H1 (cell line): ENCODE data around the gene DKK1. TPM values are rescaled to one million over a fixed set of nuclear protein-coding genes. Genes with fewer than 3 reads are reported as not detected.

ENCODE experiments used
- CTCF ChIA-PET: fragments of 300-600 bp; sonication (Branson Sonifier 250); formaldehyde crosslinking; loops from one replicate; lab custom pipeline; 2021; ENCODE audit not compliant: partially characterized antibody; lab: Charles Lee
- POLR2A ChIA-PET: fragments of 300-600 bp; sonication (Branson Sonifier 250); formaldehyde crosslinking; loops from one replicate; lab custom pipeline; 2021; ENCODE audit warnings: inconsistent platforms; ENCODE audit not compliant: partially characterized antibody; lab: Charles Lee
- DNase-seq, 2 experiments: peaks; one replicate each; pipeline versions ENCODE4 v3.0.0 to v3.0.0-alpha.2; 2010 to 2022; ENCODE audit warnings: low spot score in 2 of 2, low read depth in 1 of 2, mixed read lengths in 1 of 2
- FAIRE-seq: peaks from 2 replicates; lab custom pipeline; 2011; peaks lifted over from hg19 to GRCh38; lab: Jason Lieb, UNC
- H2AFZ ChIP-seq: 2 replicates; pipeline ENCODE4 v1.8.1; 2012; ENCODE audit warnings: low read length, inconsistent platforms
- H2AK5ac ChIP-seq: 2 replicates; pipeline ENCODE4 v1.6.1; 2013; ENCODE audit warnings: low read depth, low read length
- H2BK120ac ChIP-seq: replicated peaks from 2 replicates; pipeline ENCODE3; 2013; ENCODE audit warnings: low read depth, low read length, inconsistent platforms
- H2BK12ac ChIP-seq: 2 replicates; pipeline ENCODE4 v1.6.1; 2013; ENCODE audit warnings: low read depth, low read length
- H2BK15ac ChIP-seq: 2 replicates; pipeline ENCODE4 v1.6.1; 2013; ENCODE audit warnings: low read length
- H2BK20ac ChIP-seq: 2 replicates; pipeline ENCODE4 v1.6.1; 2013; ENCODE audit warnings: low read length
- H2BK5ac ChIP-seq: 2 replicates; pipeline ENCODE4 v1.6.1; 2013; ENCODE audit warnings: low read depth, low read length
- H3K14ac ChIP-seq: 2 replicates; pipeline ENCODE4 v1.6.1; 2013; ENCODE audit warnings: inconsistent platforms; ENCODE audit not compliant: insufficient read length
- H3K18ac ChIP-seq: 2 replicates; pipeline ENCODE4 v1.6.1; 2013; ENCODE audit warnings: low read length; ENCODE audit errors: extremely low read depth
- H3K23ac ChIP-seq: 2 replicates; pipeline ENCODE4 v1.6.1; 2013; ENCODE audit warnings: inconsistent platforms; ENCODE audit not compliant: insufficient read length
- H3K23me2 ChIP-seq: 2 replicates; pipeline ENCODE4 v1.6.1; 2013; ENCODE audit warnings: low read depth, low read length
- H3K27ac ChIP-seq: 2 replicates; pipeline ENCODE4 v1.6.1; 2011; ENCODE audit warnings: low read depth, low read length, inconsistent platforms
- H3K27me3 ChIP-seq, 4 experiments: replicated peaks in 1 of 4; 1 replicate in 1 of 4; 2 replicates in 3 of 4; pipeline versions ENCODE4 v1.6.1 to v1.8.1; 2011 to 2013; ENCODE audit warnings: low read length in 3 of 4, mild to moderate bottlenecking in 3 of 4, inconsistent platforms in 2 of 4, mixed read lengths in 2 of 4, moderate library complexity in 1 of 4; ENCODE audit not compliant: control insufficient read depth in 3 of 4, insufficient read depth in 3 of 4; ENCODE audit errors: extremely low read depth in 1 of 4
- H3K36me3 ChIP-seq, 4 experiments: 2 replicates each; pipeline versions ENCODE4 v1.6.1 to v1.8.1; 2011 to 2013; ENCODE audit warnings: mild to moderate bottlenecking in 4 of 4, low read length in 3 of 4, moderate library complexity in 2 of 4, control low read depth in 1 of 4, inconsistent platforms in 1 of 4; ENCODE audit not compliant: insufficient read depth in 4 of 4, control insufficient read depth in 2 of 4
- H3K4ac ChIP-seq: replicated peaks from 2 replicates; pipeline ENCODE3; 2013; ENCODE audit warnings: low read length, low read depth, mixed read lengths, inconsistent platforms; ENCODE audit not compliant: insufficient read length
- H3K4me1 ChIP-seq, 4 experiments: replicated peaks in 1 of 4; 1 replicate in 1 of 4; 2 replicates in 3 of 4; pipeline versions ENCODE4 v1.6.1 to v1.8.1; 2011 to 2013; ENCODE audit warnings: low read length in 3 of 4, inconsistent platforms in 2 of 4, mixed read lengths in 1 of 4; ENCODE audit not compliant: insufficient read depth in 4 of 4, control insufficient read depth in 3 of 4
- H3K4me2 ChIP-seq, 2 experiments: 2 replicates each; pipeline versions ENCODE4 v1.6.1 to v1.8.1; 2011 to 2013; ENCODE audit warnings: low read depth in 2 of 2, low read length in 2 of 2, control low read depth in 1 of 2, inconsistent platforms in 1 of 2, mild to moderate bottlenecking in 1 of 2; ENCODE audit not compliant: insufficient read depth in 1 of 2
- H3K4me3 ChIP-seq, 4 experiments: fragments of 200-600, 300-600 bp in 1 of 4; sonication (generic), shearing (Covaris generic), sonication (Bioruptor Twin) in 1 of 4; 2 replicates each; pipeline versions ENCODE4 v1.5.1 to v1.8.1; 2011 to 2016; ENCODE audit warnings: low read length in 4 of 4, low read depth in 3 of 4, control low read depth in 2 of 4, inconsistent platforms in 2 of 4, mild to moderate bottlenecking in 2 of 4, mixed read lengths in 1 of 4, moderate library complexity in 1 of 4; ENCODE audit not compliant: insufficient read depth in 2 of 4; ENCODE audit errors: extremely low read depth in 1 of 4
- H3K56ac ChIP-seq: replicated peaks from 2 replicates; pipeline ENCODE3; 2013; ENCODE audit warnings: low read depth, mild to moderate bottlenecking, mixed read lengths, low read length, inconsistent platforms; ENCODE audit not compliant: insufficient read length
- H3K79me1 ChIP-seq: 2 replicates; pipeline ENCODE4 v1.6.1; 2013; ENCODE audit warnings: low read depth, low read length, control low read depth
- H3K79me2 ChIP-seq, 2 experiments: 2 replicates each; pipeline versions ENCODE4 v1.6.1 to v1.8.1; 2012 to 2013; ENCODE audit warnings: low read length in 2 of 2, mild to moderate bottlenecking in 2 of 2, inconsistent platforms in 1 of 2; ENCODE audit not compliant: insufficient read depth in 2 of 2, control insufficient read depth in 1 of 2
- H3K9ac ChIP-seq, 4 experiments: replicated peaks in 1 of 4; 1 replicate in 1 of 4; 2 replicates in 3 of 4; pipeline versions ENCODE4 v1.6.1 to v1.8.1; 2011 to 2013; ENCODE audit warnings: low read depth in 3 of 4, low read length in 3 of 4, control low read depth in 2 of 4, mild to moderate bottlenecking in 2 of 4, moderate library complexity in 2 of 4, inconsistent platforms in 1 of 4; ENCODE audit errors: extremely low read depth in 1 of 4
- H3K9me3 ChIP-seq, 2 experiments: 2 replicates each; pipeline versions ENCODE4 v1.6.1 to v1.8.1; 2012 to 2013; ENCODE audit warnings: mild to moderate bottlenecking in 2 of 2, moderate library complexity in 2 of 2, control low read depth in 1 of 2, inconsistent platforms in 1 of 2, low read depth in 1 of 2, low read length in 1 of 2, mixed read lengths in 1 of 2; ENCODE audit not compliant: insufficient read depth in 2 of 2
- H4K20me1 ChIP-seq, 2 experiments: replicated peaks in 1 of 2; 2 replicates each; pipeline versions ENCODE3 to v1.8.1; 2011 to 2013; ENCODE audit warnings: inconsistent platforms in 2 of 2, low read length in 2 of 2, mild to moderate bottlenecking in 1 of 2; ENCODE audit not compliant: insufficient read depth in 2 of 2, control insufficient read depth in 1 of 2
- H4K5ac ChIP-seq: 2 replicates; pipeline ENCODE4 v1.6.1; 2013; ENCODE audit warnings: low read length, low read depth, mixed read lengths, inconsistent platforms; ENCODE audit not compliant: insufficient read length
- H4K8ac ChIP-seq: 2 replicates; pipeline ENCODE4 v1.8.0; 2013; ENCODE audit warnings: mild to moderate bottlenecking, moderate library complexity, low read length, inconsistent platforms; ENCODE audit not compliant: insufficient read depth; ENCODE audit errors: extremely low read depth
- H4K91ac ChIP-seq: replicated peaks from 2 replicates; pipeline ENCODE3; 2013; ENCODE audit warnings: low read length, mixed read lengths, inconsistent platforms; ENCODE audit not compliant: insufficient read length
- BRCA1 ChIP-seq: IDR thresholded peaks from 2 replicates; pipeline ENCODE4 v1.6.1; 2012; ENCODE audit warnings: low read depth, low read length, improper control_type of control experiment
- JUND ChIP-seq: IDR thresholded peaks from 2 replicates; pipeline ENCODE4 v1.6.1; 2011; ENCODE audit warnings: mild to moderate bottlenecking, improper control_type of control experiment, low read length
- PHF8 ChIP-seq: fragments of 200-600 bp; sonication (generic); conservative IDR thresholded peaks from 2 replicates; pipeline ENCODE4 v1.7.1; 2012; ENCODE audit warnings: low read depth, mild to moderate bottlenecking, inconsistent platforms, low read length, moderate library complexity
- RFX5 ChIP-seq: IDR thresholded peaks from 2 replicates; pipeline ENCODE4 v1.6.1; 2011; ENCODE audit warnings: low read depth, low read length, improper control_type of control experiment, borderline replicate concordance
- SAP30 ChIP-seq: fragments of 300-600 bp; sonication (generic); IDR thresholded peaks from 2 replicates; pipeline ENCODE4 v1.7.1; 2012; ENCODE audit warnings: low read length, moderate library complexity, mild to moderate bottlenecking, inconsistent platforms; ENCODE audit not compliant: insufficient read depth, insufficient replicate concordance
- WGBS, 2 experiments: shearing (Covaris generic) in 1 of 2; methylation state at CpG; one replicate each; pipeline versions ENCODE4 v1.1.6 to v1.1.7; 2013 to 2015; ENCODE audit warnings: low lambda C conversion rate in 2 of 2, mixed read lengths in 2 of 2, inconsistent platforms in 1 of 2, low coverage in 1 of 2, missing lambda C conversion rate in 1 of 2; ENCODE audit not compliant: insufficient replicate concordance in 2 of 2, insufficient coverage in 1 of 2, insufficient read length in 1 of 2; ENCODE audit errors: extremely low coverage in 1 of 2, missing lambda C conversion rate in 1 of 2; 5-methylcytosine and 5-hydroxymethylcytosine counted together
- polyA plus RNA-seq, 7 experiments: library from polyadenylated mRNA; depleted of rRNA in 3 of 7; stranded (reverse) in 5 of 7; unstranded in 2 of 7; fragments of >200 nt in 5 of 7; fragments of 200-250 nt in 2 of 7; gene quantifications; 1 replicate in 5 of 7; 2 replicates in 1 of 7; 4 replicates in 1 of 7; pipeline versions ENCODE4 v1.2.1 to v1.2.3, GENCODE V29; 2011 to 2013; ENCODE audit warnings: missing spikeins in 2 of 7, mixed read lengths in 2 of 7
- total RNA-seq: library from RNA; stranded (reverse); fragmentation: NEBNext Ultra II Directional; extraction: Animal tissue kit (Norgen Biotek cat#: 25700); gene quantifications from 2 replicates; pipeline ENCODE4 v1.2.1, GENCODE V29; 2021

Gene DKK1
- total and polyA plus RNA-seq, 2 of the 8 experiments (the other 6 are each of a cell fraction or from before 2014, with no cell fraction given) = 0.36 to 0.61 TPM

DNA sequence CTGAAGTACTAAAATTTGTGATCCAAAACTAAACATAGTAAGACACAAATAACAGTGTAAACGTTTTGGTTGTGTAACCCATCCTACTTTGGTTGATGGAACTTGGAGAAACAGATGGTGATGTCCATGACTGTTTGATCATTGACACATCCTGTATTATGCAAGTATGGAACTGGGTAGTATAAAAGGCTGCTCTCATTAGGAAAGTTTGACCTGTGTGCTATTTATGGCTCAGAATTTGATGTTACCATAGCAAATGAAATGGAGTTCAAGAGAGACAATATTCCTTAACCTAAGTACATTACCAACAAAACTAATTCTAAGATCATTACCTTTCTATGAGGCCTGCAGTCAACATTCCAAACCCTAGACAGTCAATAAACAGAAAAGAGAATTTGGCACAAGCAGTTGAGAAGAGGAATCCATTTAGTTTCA is 39.9 kb downstream of the DKK1 start:
- CTCF ChIA-PET = interaction anchor here (0.6 kb wide), 1 partner anchor 213 kb away, joined by 3 read pairs; no protein-coding TSS in a partner anchor
- WGBS, 2 experiments = 82% methylated on average over 1 of the region's 1 CpG; no CpG with 5 or more reads in 1 of the 2 experiments
- FAIRE-seq = no peak
- TF ChIP-seq RFX5 = no peak
- TF ChIP-seq SAP30 = no peak
- no peak for TF ChIP-seq BRCA1
- TF ChIP-seq JUND = no peak
- no peak for TF ChIP-seq PHF8

More for the DNA sequence above, 39.9 kb downstream of the DKK1 start:
- Histone ChIP-seq H4K8ac (no peak overlapping the region), H3K79me2 (no peaks in the 10 kb centered on the region), H3K18ac (no peak overlapping the region), H3K23me2 (no peaks in the 10 kb centered on the region; the same call in 1 of the 2 replicates), H2BK15ac (no peak overlapping the region), H3K4me2 (no peak overlapping the region), H3K4ac (no peak overlapping the region), H2BK12ac (no peak overlapping the region), H4K91ac (no peak overlapping the region), H4K5ac (no peak overlapping the region), H3K79me1 (no peaks in the 10 kb centered on the region), H4K20me1 (no peaks in the 10 kb centered on the region), H2BK120ac (no peak overlapping the region), H2AK5ac (no peak overlapping the region), H3K14ac (no peak overlapping the region), H3K9ac (no peak overlapping the region), H2AFZ (no peak overlapping the region), H3K23ac (no peak overlapping the region), H3K36me3 (no peaks in the 10 kb centered on the region), H3K56ac (no peak overlapping the region), H3K4me1 (no peaks in the 10 kb centered on the region), H3K27me3 (no peaks in the 10 kb centered on the region), H3K4me3 (no peak overlapping the region), H3K27ac (no peak overlapping the region), H2BK5ac (no peak overlapping the region), H3K9me3 (no peaks in the 10 kb centered on the region), H2BK20ac (no peak overlapping the region)
- POLR2A ChIA-PET = no interaction called here
- no peak for DNase-seq
